ENCODE data around the gene POLA1.

GRCh38 chrX:24983931-24984330 is 290.2 kb downstream of the POLA1 start:
- no peak for TF ChIP-seq POLR2AphosphoS5 (IDR thresholded peaks at IDR 0.05; ENCODE audit: low read depth)
- no peak for TF ChIP-seq CTCF (IDR thresholded peaks at IDR 0.05; ENCODE audit: insufficient read depth, low read length)
- no peak for TF ChIP-seq REST (IDR thresholded peaks at IDR 0.05; ENCODE audit: insufficient replicate concordance, low read depth)
- no peak for TF ChIP-seq GABPA (IDR thresholded peaks at IDR 0.05; ENCODE audit: low read depth)
- TF ChIP-seq SPI1 (IDR thresholded peaks at IDR 0.05; ENCODE audit: borderline replicate concordance, low read depth): no peak

All from HL-60 (cell line).